IPS-18c (cell line): ENCODE results near the gene ECD.

ENCODE experiments used
- H3K4me3 ChIP-seq: 2 replicates; pipeline ENCODE4 v1.7.0; 2013; ENCODE audit warnings: low read depth, mild to moderate bottlenecking, low read length, moderate library complexity; ENCODE audit not compliant: insufficient read depth
- H3K9me3 ChIP-seq: one replicate; pipeline ENCODE4 v1.6.1; 2013; ENCODE audit warnings: mild to moderate bottlenecking, low read length, moderate library complexity; ENCODE audit not compliant: control insufficient read depth, insufficient read depth

Gene ECD

DNA sequence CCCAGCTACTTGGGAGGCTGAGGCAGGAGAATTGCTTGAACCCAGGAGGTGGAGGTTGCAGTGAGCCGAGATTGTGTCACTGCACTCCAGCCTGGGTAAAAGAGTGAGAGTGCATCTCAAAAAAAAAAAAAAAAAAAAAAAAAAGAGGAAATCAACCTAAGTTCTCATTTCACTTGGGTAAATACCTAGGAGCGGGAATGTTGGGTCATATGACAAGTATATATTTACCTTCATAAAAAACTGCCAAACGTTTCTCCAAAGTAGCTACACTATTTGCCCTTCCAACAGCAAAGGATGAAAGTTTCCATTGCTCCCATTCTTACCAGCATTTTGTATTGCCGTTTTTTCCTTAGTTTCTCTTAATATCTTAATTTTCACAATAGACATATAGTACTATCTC is 81.0 kb downstream of the ECD start:
- no peak overlapping the region for H3K4me3 ChIP-seq

DNA sequence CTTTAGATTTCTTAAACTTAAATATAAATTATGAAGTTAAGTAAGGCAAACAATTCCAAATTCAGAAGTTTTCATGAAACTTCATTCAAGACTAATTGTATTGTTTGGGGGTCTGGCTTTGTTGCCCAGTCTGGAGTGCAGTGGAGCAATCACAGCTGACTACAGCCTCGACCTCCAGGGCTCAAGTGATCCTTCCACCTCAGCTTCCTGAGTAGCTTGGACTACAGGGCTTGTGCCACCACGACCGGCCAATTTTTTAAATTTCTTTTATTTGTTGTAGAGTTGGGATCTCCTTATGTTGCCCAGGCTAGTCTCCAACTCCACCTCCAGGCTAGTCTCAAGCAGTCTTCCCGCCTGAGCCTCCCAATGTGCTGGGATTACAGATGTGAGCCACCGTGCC is 83.6 kb downstream of the ECD start:
- Histone ChIP-seq H3K4me3 (no peak overlapping the region), H3K9me3 (no peaks in the 10 kb centered on the region)

More for the DNA sequence above, 81.0 kb downstream of the ECD start:
- no peaks in the 10 kb centered on the region for H3K9me3 ChIP-seq
